ENCODE data around the gene SS18L1. TPM values are rescaled to one million over a fixed set of nuclear protein-coding genes. Genes with fewer than 3 reads are reported as not detected.

SS18L1 gene
- total RNA-seq (2022; extraction: Qiagen RNA extraction; ENCODE audit: low read depth): 8.1 to 10.6 TPM (median 9.4 TPM) in 5 replicates

GRCh38 chr20:62143081-62143956, at the start of gene SS18L1, which contains the start of gene PSMA7:
SS18L1 (plus strand) TSS chr20:62143769; CDS start chr20:62143821, 52 bp downstream.
PSMA7 (minus strand) TSS chr20:62143394; CDS start chr20:62143303, 91 bp downstream.

GRCh38 chr20:62121776-62122653, 21.6 kb upstream of the SS18L1 start, which contains the start of gene LSM14B:
LSM14B (plus strand) TSS chr20:62122475; CDS start chr20:62122667, 192 bp downstream.

GRCh38 chr20:62182469-62183425, 39.2 kb downstream of the SS18L1 start, which contains the start of gene MTG2:
MTG2 (plus strand) TSS chr20:62183028; CDS start chr20:62193421, 10,393 bp downstream.

GRCh38 chr20:62219992-62220665, 76.6 kb downstream of the SS18L1 start, which contains the start of gene HRH3:
HRH3 (minus strand) TSS chr20:62220278; CDS start chr20:62219970, 308 bp downstream.

Other genes with a start within 250 kb of the SS18L1 start
- gene TAF4, start 77.9 kb upstream of the SS18L1 start, total RNA-seq (2022; extraction: Qiagen RNA extraction; ENCODE audit: low read depth): 16.5 to 25.4 TPM (median 17.9 TPM) in 5 replicates
- 21.9 to 27.5 TPM (median 25.9 TPM) in 5 replicates for gene LSM14B, start 21.3 kb upstream of the SS18L1 start, total RNA-seq (2022; extraction: Qiagen RNA extraction; ENCODE audit: low read depth)
- 500 to 593 TPM (median 554 TPM) in 5 replicates for gene PSMA7, start 375 bp upstream of the SS18L1 start, total RNA-seq (2022; extraction: Qiagen RNA extraction; ENCODE audit: low read depth)
- gene MTG2, start 39.3 kb downstream of the SS18L1 start, total RNA-seq (2022; extraction: Qiagen RNA extraction; ENCODE audit: low read depth): 37.3 to 39.4 TPM (median 38.0 TPM) in 5 replicates
- gene HRH3, start 76.5 kb downstream of the SS18L1 start, total RNA-seq (2022; extraction: Qiagen RNA extraction; ENCODE audit: low read depth): not detected in 5 replicates
- gene OSBPL2, start 94.8 kb downstream of the SS18L1 start, total RNA-seq (2022; extraction: Qiagen RNA extraction; ENCODE audit: low read depth): 17.9 to 22.3 TPM (median 18.9 TPM) in 5 replicates
- 153 to 195 TPM (median 170 TPM) in 5 replicates for gene ADRM1, start 159.2 kb downstream of the SS18L1 start, total RNA-seq (2022; extraction: Qiagen RNA extraction; ENCODE audit: low read depth)
- 250 to 425 TPM (median 380 TPM) in 5 replicates for gene LAMA5, start 223.5 kb downstream of the SS18L1 start, total RNA-seq (2022; extraction: Qiagen RNA extraction; ENCODE audit: low read depth)
- gene RPS21, start 243.3 kb downstream of the SS18L1 start, total RNA-seq (2022; extraction: Qiagen RNA extraction; ENCODE audit: low read depth): 2,494 to 3,216 TPM (median 2,696 TPM) in 5 replicates

Measured in A549 treated with DMSO at 1 μM for 4 hours (cell line).